ENCODE data around the gene CDIPT.
A peak's percentile ranks its signal among the peaks of the same experiment; 100 is the strongest.
"Not testable (repeated sequence)": the region's sequence is repeated elsewhere in the genome, so short reads cannot be mapped to it uniquely, and the experiment has no call there.

CDIPT gene

GRCh38 chr16:29862884-29863668 is at the start of gene CDIPT:
Gene CDIPT, minus strand, starts transcription at chr16:29863226. Its CDS starts 369 bp downstream, at chr16:29862857.
- DNase-seq (ENCODE audit: low read depth in 1 of 2, low spot score in 1 of 2): peak; percentile 82 to 90

- no peak for DNase-seq (ENCODE audit: low read depth in 1 of 2, low spot score in 1 of 2)
Measured at GRCh38 chr16:29912087-29912486, 49.1 kb upstream of the CDIPT start.

- DNase-seq (ENCODE audit: low read depth in 1 of 2, low spot score in 1 of 2): no peak
Measured at GRCh38 chr16:29911676-29912010, 48.6 kb upstream of the CDIPT start.

- no peak for DNase-seq (ENCODE audit: low read depth in 1 of 2, low spot score in 1 of 2)
Measured at GRCh38 chr16:29910819-29911675, 48.0 kb upstream of the CDIPT start.

GRCh38 chr16:29909851-29910250 is 46.8 kb upstream of the CDIPT start:
- DNase-seq (ENCODE audit: low read depth in 1 of 2, low spot score in 1 of 2): not testable (repeated sequence)

GRCh38 chr16:29909391-29909790 is 46.4 kb upstream of the CDIPT start:
- DNase-seq (ENCODE audit: low read depth in 1 of 2, low spot score in 1 of 2): no peak

- no peak for DNase-seq (ENCODE audit: low read depth in 1 of 2, low spot score in 1 of 2)
Measured at GRCh38 chr16:29908719-29909220, 45.7 kb upstream of the CDIPT start.

GRCh38 chr16:29907973-29908372 is 44.9 kb upstream of the CDIPT start:
- DNase-seq (ENCODE audit: low read depth in 1 of 2, low spot score in 1 of 2): no peak

- DNase-seq (ENCODE audit: low read depth in 1 of 2, low spot score in 1 of 2): no peak
Measured at GRCh38 chr16:29906520-29907244, 43.7 kb upstream of the CDIPT start.

GRCh38 chr16:29905668-29906067 is 42.6 kb upstream of the CDIPT start:
- no peak for DNase-seq (ENCODE audit: low read depth in 1 of 2, low spot score in 1 of 2)

GRCh38 chr16:29904947-29905346 is 41.9 kb upstream of the CDIPT start:
- DNase-seq (ENCODE audit: low read depth in 1 of 2, low spot score in 1 of 2): no peak

GRCh38 chr16:29903590-29903989 is 40.6 kb upstream of the CDIPT start:
- DNase-seq (ENCODE audit: low read depth in 1 of 2, low spot score in 1 of 2): no peak

- no peak for DNase-seq (ENCODE audit: low read depth in 1 of 2, low spot score in 1 of 2)
Measured at GRCh38 chr16:29901607-29901945, 38.5 kb upstream of the CDIPT start.

- no peak for DNase-seq (ENCODE audit: low read depth in 1 of 2, low spot score in 1 of 2)
Measured at GRCh38 chr16:29900888-29901606, 38.0 kb upstream of the CDIPT start.

- DNase-seq (ENCODE audit: low read depth in 1 of 2, low spot score in 1 of 2): peak in 1 of 2 donors; percentile 52
Measured at GRCh38 chr16:29900102-29900887, 37.3 kb upstream of the CDIPT start, which contains the start of gene ASPHD1. Gene ASPHD1, plus strand, starts transcription at chr16:29900488. Its CDS starts 484 bp downstream, at chr16:29900972.

- peak; percentile 63 to 64 for DNase-seq (ENCODE audit: low read depth in 1 of 2, low spot score in 1 of 2)
Measured at GRCh38 chr16:29899516-29900101, 36.6 kb upstream of the CDIPT start, which contains the start of gene SEZ6L2. Gene SEZ6L2, minus strand, starts transcription at chr16:29899550. Its CDS starts 531 bp downstream, at chr16:29899019.

- DNase-seq (ENCODE audit: low read depth in 1 of 2, low spot score in 1 of 2): no peak
Measured at GRCh38 chr16:29898804-29899515, 35.9 kb upstream of the CDIPT start.

GRCh38 chr16:29898135-29898803 is 35.2 kb upstream of the CDIPT start:
- DNase-seq (ENCODE audit: low read depth in 1 of 2, low spot score in 1 of 2): no peak

Measured in activated T-helper 1 cell treated with anti-CD3 and anti-CD28 coated beads, Interleukin-2, amount 50 U/mL, for 16 hours (primary cell).